PC-9 (cell line): ENCODE results near the gene PDE1C. TPM values are rescaled to one million over a fixed set of nuclear protein-coding genes. Genes with fewer than 3 reads are reported as not detected.

Source experiments
- BruUV-seq: library from RNA; stranded (reverse); fragments of 400-500 nt; replicated peaks from 2 replicates; lab custom pipeline; 2021; lab: Mats Ljungman, UMichigan
- CTCF ChIA-PET: fragments of 300-600 bp; sonication (Branson Sonifier 250); formaldehyde crosslinking; loops from one replicate; lab custom pipeline; 2022; ENCODE audit warnings: antibody characterized with exemption; lab: Charles Lee
- POLR2A ChIA-PET: fragments of 300-600 bp; sonication (Branson Sonifier 250); formaldehyde crosslinking; loops from one replicate; lab custom pipeline; 2022; ENCODE audit warnings: antibody characterized with exemption; ENCODE audit not compliant: unreplicated experiment; lab: Charles Lee
- DNase-seq, 2 experiments: peaks; one replicate each; pipeline versions ENCODE4 v3.0.0 to v3.0.0-alpha.2; 2015 to 2022; ENCODE audit warnings: mixed read lengths in 1 of 2
- H2AFZ ChIP-seq: fragments of 200-600 bp; sonication (generic); 2 replicates; pipeline ENCODE4 v1.8.1; 2017; ENCODE audit warnings: antibody characterized with exemption
- H3F3A ChIP-seq: fragments of 200-600 bp; sonication (generic); 2 replicates; pipeline ENCODE4 v1.8.1; 2017; ENCODE audit warnings: antibody characterized with exemption, mild to moderate bottlenecking, low read depth; ENCODE audit not compliant: insufficient read depth
- H3K27ac ChIP-seq: fragments of 200-600 bp; sonication (generic); 2 replicates; pipeline ENCODE4 v1.6.1; 2016; ENCODE audit warnings: mixed run types
- H3K27me3 ChIP-seq: fragments of 200-600 bp; sonication (generic); 2 replicates; pipeline ENCODE4 v1.6.1; 2016; ENCODE audit warnings: low read depth, mixed run types; ENCODE audit not compliant: insufficient read depth
- H3K36me3 ChIP-seq: fragments of 200-600 bp; sonication (generic); 2 replicates; pipeline ENCODE4 v1.6.1; 2016; ENCODE audit warnings: low read depth, mixed run types
- H3K4me1 ChIP-seq: fragments of 200-600 bp; sonication (generic); replicated peaks from 2 replicates; pipeline ENCODE4 v1.6.1; 2016; ENCODE audit warnings: mixed run types; ENCODE audit not compliant: insufficient read depth
- H3K4me2 ChIP-seq: fragments of 200-600 bp; sonication (generic); 2 replicates; pipeline ENCODE4 v1.6.1; 2017; ENCODE audit warnings: mixed run types
- H3K4me3 ChIP-seq: fragments of 200-600 bp; sonication (generic); 2 replicates; pipeline ENCODE4 v1.6.1; 2016; ENCODE audit warnings: mixed run types
- H3K79me2 ChIP-seq: fragments of 200-600 bp; sonication (generic); 2 replicates; pipeline ENCODE4 v1.6.1; 2017; ENCODE audit warnings: low read depth, mixed run types
- H3K9me2 ChIP-seq: fragments of 200-600 bp; sonication (generic); 2 replicates; pipeline ENCODE4 v1.8.1; 2017; ENCODE audit warnings: mild to moderate bottlenecking; ENCODE audit not compliant: insufficient read depth
- H3K9me3 ChIP-seq: fragments of 200-600 bp; sonication (generic); 2 replicates; pipeline ENCODE4 v1.8.1; 2016; ENCODE audit warnings: low read depth; ENCODE audit not compliant: insufficient read depth
- H4K20me1 ChIP-seq: fragments of 200-600 bp; sonication (generic); 2 replicates; pipeline ENCODE4 v1.8.1; 2017; ENCODE audit not compliant: insufficient read depth
- CTCF ChIP-seq: fragments of 200-600 bp; sonication (generic); conservative IDR thresholded peaks from 2 replicates; pipeline ENCODE4 v1.6.1; 2017; ENCODE audit warnings: mixed run types, antibody characterized with exemption, mild to moderate bottlenecking, moderate library complexity
- EZH2 ChIP-seq: fragments of 200-600 bp; sonication (generic); IDR thresholded peaks from 2 replicates; pipeline ENCODE4 v1.8.0; 2017; ENCODE audit warnings: antibody characterized with exemption, low read depth
- intact Hi-C: fragments of 100-400 bp; cut with micrococcal nuclease; formaldehyde crosslinking; loops from one replicate; pipeline ENCODE4 v1.10.0; 2022; ENCODE audit not compliant: unreplicated experiment
- total RNA-seq: library from RNA; stranded (reverse); gene quantifications from 2 replicates; pipeline ENCODE4 v1.2.3, GENCODE V29; 2021

The PDE1C gene
- total RNA-seq, 1 experiment from 2014 or later, result 1.7 TPM

GRCh38 chr7:31705377-31705776 is 364.8 kb downstream of the PDE1C start:
- H3F3A ChIP-seq, result no peaks in the 10 kb centered on the region
- TF ChIP-seq CTCF, result no peak
- TF ChIP-seq EZH2, result no peak
- POLR2A ChIA-PET, result no interaction called here

GRCh38 chr7:31702354-31702753 is 367.9 kb downstream of the PDE1C start:
- Histone ChIP-seq H3K27ac (no peak overlapping the region), H3K79me2 (no peaks in the 10 kb centered on the region), H4K20me1 (no peaks in the 10 kb centered on the region), H3K9me2 (no peaks in the 10 kb centered on the region), H3K36me3 (no peaks in the 10 kb centered on the region), H3K4me2 (no peak overlapping the region), H3K4me3 (no peak overlapping the region), H3K9me3 (no peaks in the 10 kb centered on the region), H3K27me3 (peaks cover 30% of the 10 kb centered on the region), H3F3A (no peaks in the 10 kb centered on the region), H2AFZ (no peak overlapping the region), H3K4me1 (no peaks in the 10 kb centered on the region)
- ChIA-PET CTCF (no interaction called here), POLR2A (no interaction called here)
- intact Hi-C loops, result no loop called here
- peak in 1 of 2 experiments; percentile 24 for DNase-seq
- TF ChIP-seq CTCF, result no peak
- TF ChIP-seq EZH2, result no peak
- BruUV-seq, result no TSS peak

More at GRCh38 chr7:31705377-31705776, 364.8 kb downstream of the PDE1C start:
- intact Hi-C loops, result no loop called here
- Histone ChIP-seq H3K4me1 (no peaks in the 10 kb centered on the region), H3K9me3 (no peaks in the 10 kb centered on the region), H2AFZ (no peak overlapping the region), H3K27ac (no peak overlapping the region), H3K4me3 (no peak overlapping the region), H3K36me3 (no peaks in the 10 kb centered on the region), H3K9me2 (no peaks in the 10 kb centered on the region), H3K27me3 (peaks cover 59% of the 10 kb centered on the region), H4K20me1 (no peaks in the 10 kb centered on the region), H3K4me2 (no peak overlapping the region), H3K79me2 (no peaks in the 10 kb centered on the region)
- CTCF ChIA-PET, result no interaction called here
- no TSS peak for BruUV-seq
- DNase-seq, result no peak
